Duodenal mucosa (tissue), 2 donors: ENCODE data around the gene KCNN4.
A peak's percentile ranks its signal among the peaks of the same experiment; 100 is the strongest.

Experiments used
- H3K27ac ChIP-seq: one replicate; pipeline ENCODE4 v1.7.0; 2013; ENCODE audit warnings: low read depth, low read length
- H3K27me3 ChIP-seq, 2 donors: one replicate each; pipeline ENCODE4 v1.7.0; 2013; ENCODE audit warnings: low read length in 2 of 2, control low read depth in 1 of 2; ENCODE audit not compliant: insufficient read depth in 2 of 2, control insufficient read depth in 1 of 2
- H3K36me3 ChIP-seq, 2 donors: one replicate each; pipeline ENCODE4 v1.7.0; 2013; ENCODE audit warnings: low read length in 2 of 2, control low read depth in 1 of 2; ENCODE audit not compliant: insufficient read depth in 2 of 2, control insufficient read depth in 1 of 2
- H3K4me1 ChIP-seq, 2 donors: one replicate each; pipeline ENCODE4 v1.7.0; 2013; ENCODE audit warnings: low read length in 2 of 2, control low read depth in 1 of 2; ENCODE audit not compliant: insufficient read depth in 2 of 2, control insufficient read depth in 1 of 2
- H3K4me3 ChIP-seq, 2 donors: one replicate each; pipeline ENCODE4 v1.7.0; 2013; ENCODE audit warnings: low read length in 2 of 2, low read depth in 1 of 2
- H3K9ac ChIP-seq, 2 donors: one replicate each; pipeline ENCODE4 v1.7.0; 2013; ENCODE audit warnings: low read length in 2 of 2, low read depth in 1 of 2
- H3K9me3 ChIP-seq, 2 donors: one replicate each; pipeline ENCODE4 v1.7.0; 2013; ENCODE audit warnings: low read length in 2 of 2, control low read depth in 1 of 2; ENCODE audit not compliant: control insufficient read depth in 1 of 2

Gene KCNN4

GRCh38 chr19:43799502-43800142 lies 18.8 kb upstream of the KCNN4 start:
- H3K36me3 ChIP-seq: no peaks in the 10 kb centered on the region
- peak overlapping the region in 1 of 2 donors; percentile 12 for H3K9ac ChIP-seq
- no peak overlapping the region for H3K4me3 ChIP-seq
- H3K27ac ChIP-seq: no peak overlapping the region
- H3K27me3 ChIP-seq: peaks cover 0 to 6% of the 10 kb centered on the region in 2 donors
- H3K9me3 ChIP-seq: no peaks in the 10 kb centered on the region
- peaks cover 6 to 11% of the 10 kb centered on the region in 2 donors for H3K4me1 ChIP-seq

- no peaks in the 10 kb centered on the region for H3K36me3 ChIP-seq
- H3K9me3 ChIP-seq: no peaks in the 10 kb centered on the region
- H3K4me3 ChIP-seq: peak overlapping the region; percentile 69 to 78
- peak overlapping the region; percentile 32 for H3K27ac ChIP-seq
- peak overlapping the region; percentile 36 to 64 for H3K9ac ChIP-seq
- peaks cover 0 to 6% of the 10 kb centered on the region in 2 donors for H3K27me3 ChIP-seq
- peaks cover 6 to 11% of the 10 kb centered on the region in 2 donors for H3K4me1 ChIP-seq
Measured at GRCh38 chr19:43798546-43799409, 18.0 kb upstream of the KCNN4 start.

- Histone ChIP-seq H3K4me1 (peaks cover 6 to 11% of the 10 kb centered on the region in 2 donors), H3K27ac (no peak overlapping the region), H3K4me3 (peak overlapping the region; percentile 69 to 78), H3K36me3 (no peaks in the 10 kb centered on the region), H3K9ac (peak overlapping the region; percentile 36 to 64), H3K27me3 (peaks cover 0 to 6% of the 10 kb centered on the region in 2 donors), H3K9me3 (no peaks in the 10 kb centered on the region)
Measured at GRCh38 chr19:43798026-43798545, 17.3 kb upstream of the KCNN4 start.

GRCh38 chr19:43797556-43797955 lies 16.8 kb upstream of the KCNN4 start:
- Histone ChIP-seq H3K27ac (no peak overlapping the region), H3K4me3 (no peak overlapping the region), H3K9ac (no peak overlapping the region), H3K27me3 (peaks cover 0 to 6% of the 10 kb centered on the region in 2 donors), H3K4me1 (peaks cover 6 to 11% of the 10 kb centered on the region in 2 donors), H3K36me3 (no peaks in the 10 kb centered on the region), H3K9me3 (no peaks in the 10 kb centered on the region)

- no peaks in the 10 kb centered on the region for H3K9me3 ChIP-seq
- peaks cover 6 to 11% of the 10 kb centered on the region in 2 donors for H3K4me1 ChIP-seq
- no peak overlapping the region for H3K4me3 ChIP-seq
- no peak overlapping the region for H3K27ac ChIP-seq
- peaks cover 0 to 6% of the 10 kb centered on the region in 2 donors for H3K27me3 ChIP-seq
- H3K9ac ChIP-seq: no peak overlapping the region
- no peaks in the 10 kb centered on the region for H3K36me3 ChIP-seq
Measured at GRCh38 chr19:43797118-43797517, 16.3 kb upstream of the KCNN4 start.

- Histone ChIP-seq H3K4me1 (no peaks in the 10 kb centered on the region), H3K27me3 (no peaks in the 10 kb centered on the region), H3K9ac (no peak overlapping the region), H3K27ac (no peak overlapping the region), H3K4me3 (no peak overlapping the region), H3K36me3 (no peaks in the 10 kb centered on the region), H3K9me3 (no peaks in the 10 kb centered on the region)
Measured at GRCh38 chr19:43790587-43790986, 9.8 kb upstream of the KCNN4 start.

- Histone ChIP-seq H3K27ac (no peak overlapping the region), H3K36me3 (no peaks in the 10 kb centered on the region), H3K27me3 (no peaks in the 10 kb centered on the region), H3K9ac (no peak overlapping the region), H3K4me1 (peaks cover 12 to 15% of the 10 kb centered on the region in 2 donors), H3K4me3 (no peak overlapping the region), H3K9me3 (no peaks in the 10 kb centered on the region)
Measured at GRCh38 chr19:43789029-43789428, 8.3 kb upstream of the KCNN4 start.

GRCh38 chr19:43786665-43787064 lies 5.9 kb upstream of the KCNN4 start:
- H3K4me1 ChIP-seq: peaks cover 19 to 27% of the 10 kb centered on the region in 2 donors
- H3K27ac ChIP-seq: no peak overlapping the region
- no peak overlapping the region for H3K4me3 ChIP-seq
- H3K9ac ChIP-seq: no peak overlapping the region
- no peaks in the 10 kb centered on the region for H3K36me3 ChIP-seq
- H3K9me3 ChIP-seq: no peaks in the 10 kb centered on the region
- no peaks in the 10 kb centered on the region for H3K27me3 ChIP-seq

GRCh38 chr19:43784981-43785808 lies 4.4 kb upstream of the KCNN4 start:
- Histone ChIP-seq H3K27me3 (no peaks in the 10 kb centered on the region), H3K9ac (no peak overlapping the region), H3K4me3 (peak overlapping the region in 1 of 2 donors; percentile 19), H3K36me3 (no peaks in the 10 kb centered on the region), H3K4me1 (peaks cover 24 to 37% of the 10 kb centered on the region in 2 donors), H3K9me3 (no peaks in the 10 kb centered on the region), H3K27ac (no peak overlapping the region)
